Smooth muscle cell of the umbilical artery (primary cell): ENCODE data around the gene ACER3. TPM values are rescaled to one million over a fixed set of nuclear protein-coding genes. Genes with fewer than 3 reads are reported as not detected.

Source experiments
- total RNA-seq: library from RNA; depleted of rRNA; stranded (reverse); fragments of >200 nt; gene quantifications from 2 replicates; pipeline ENCODE4 v1.2.3, GENCODE V29; 2014

The ACER3 gene
- total RNA-seq, result 4.8 and 10.6 TPM in 2 replicates

GRCh38 chr11:76860539-76861475 lies at the start of gene ACER3:
TSS of gene ACER3 (plus strand) at chr11:76860918. CDS start at chr11:76860977, 59 bp downstream.

GRCh38 chr11:77066229-77067042 lies 205.7 kb downstream of the ACER3 start, which contains the start of gene CAPN5:
TSS of gene CAPN5 (plus strand) at chr11:77066971. CDS start at chr11:77084887, 17,916 bp downstream.

Other genes starting within 250 kb of the ACER3 start
- gene LRRC32, start 190.2 kb upstream of the ACER3 start, total RNA-seq, result 59.0 and 86.1 TPM in 2 replicates
- 21.4 and 28.6 TPM in 2 replicates for gene TSKU, start 77.6 kb upstream of the ACER3 start, total RNA-seq
- not detected in 2 replicates for gene B3GNT6, start 173.5 kb downstream of the ACER3 start, total RNA-seq
- gene CAPN5, start 206.1 kb downstream of the ACER3 start, total RNA-seq, result 10.1 and 27.5 TPM in 2 replicates
- 1.2 and 1.5 TPM in 2 replicates for gene OMP, start 241.9 kb downstream of the ACER3 start, total RNA-seq